HG03520 (cell line): ENCODE data around the gene AGAP4.
"Not testable (repeated sequence)": the region's sequence is repeated elsewhere in the genome, so short reads cannot be mapped to it uniquely, and the experiment has no call there.

ENCODE experiments used
- ATAC-seq: cut with Tn5 transposase; IDR thresholded peaks from one replicate; pipeline ENCODE4 v1.9.1; 2021; ENCODE audit warnings: mild to moderate bottlenecking, moderate library complexity; ENCODE audit not compliant: unreplicated experiment

AGAP4 gene

GRCh38 chr10:45794761-45795160 is 52.5 kb downstream of the AGAP4 start:
- ATAC-seq, result not testable (repeated sequence)

- ATAC-seq, result not testable (repeated sequence)
Observed at GRCh38 chr10:45790694-45791426, 56.4 kb downstream of the AGAP4 start.

GRCh38 chr10:45789991-45790390 is 57.3 kb downstream of the AGAP4 start:
- not testable (repeated sequence) for ATAC-seq

- not testable (repeated sequence) for ATAC-seq
Observed at GRCh38 chr10:45787212-45787741, 60.0 kb downstream of the AGAP4 start.

- ATAC-seq, result not testable (repeated sequence)
Observed at GRCh38 chr10:45786217-45786616, 61.1 kb downstream of the AGAP4 start.
